ENCODE results near the gene MAN2B2.

MAN2B2 gene

DNA sequence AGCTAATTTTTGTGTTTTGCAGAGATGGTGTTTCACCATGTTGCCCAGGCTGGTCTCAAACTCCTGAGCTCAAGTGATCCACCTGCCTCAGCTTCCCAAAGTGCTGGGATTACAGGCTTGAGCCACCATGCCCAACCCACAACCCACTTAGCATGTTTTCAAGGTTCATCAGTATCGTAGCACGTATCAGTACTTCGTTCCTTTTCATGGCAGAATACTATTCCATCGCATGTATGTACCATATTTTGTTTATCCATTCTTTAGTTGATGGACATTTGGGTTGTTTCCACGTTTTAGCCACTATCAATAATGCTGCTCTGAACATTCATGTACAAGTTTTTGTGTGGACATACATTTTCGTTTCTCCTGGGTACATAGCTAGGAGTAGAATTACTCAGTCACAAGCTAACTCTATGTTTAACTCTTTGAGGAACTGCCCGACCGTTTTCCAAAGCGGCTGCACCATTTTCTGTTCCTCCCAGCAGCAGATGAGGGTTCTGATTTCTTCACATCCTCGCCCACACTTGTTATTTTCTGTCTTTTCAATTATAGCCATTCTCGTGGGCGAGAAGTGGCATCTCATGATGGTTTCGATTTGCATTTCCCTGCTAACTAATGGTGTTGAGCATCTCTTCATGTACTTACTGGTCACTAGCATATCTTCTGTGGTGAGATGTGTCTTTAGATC is 32.5 kb downstream of the MAN2B2 start:
- DNase-seq (ENCODE audit: extremely low spot score): no peak
- POLR2A ChIA-PET: no interaction called here
- TF ChIP-seq ELF4 (IDR thresholded peaks at IDR 0.05) (no peak), HDGF (IDR thresholded peaks at IDR 0.05; ENCODE audit: borderline replicate concordance) (no peak), ZNF384 (IDR thresholded peaks at IDR 0.05) (no peak)
- CTCF ChIA-PET: no interaction called here

GRCh38 chr4:6608758-6609414 is 33.9 kb downstream of the MAN2B2 start:
- POLR2A ChIA-PET: no interaction called here
- CTCF ChIA-PET: no interaction called here
- TF ChIP-seq SUZ12 (IDR thresholded peaks at IDR 0.05): no peak
- TF ChIP-seq PKNOX1 (IDR thresholded peaks at IDR 0.05): no peak
- TF ChIP-seq NFRKB (IDR thresholded peaks at IDR 0.05): no peak
- TF ChIP-seq CTBP1 (IDR thresholded peaks at IDR 0.05; ENCODE audit: borderline replicate concordance): no peak
- no peak for TF ChIP-seq SP1 (IDR thresholded peaks at IDR 0.05)
- TF ChIP-seq L3MBTL2 (conservative IDR thresholded peaks at IDR 0.05): no peak
- TF ChIP-seq LEF1 (IDR thresholded peaks at IDR 0.05; ENCODE audit: borderline replicate concordance): no peak
- no peak for TF ChIP-seq BHLHE40 (IDR thresholded peaks at IDR 0.05; ENCODE audit: borderline replicate concordance)
- no peak for TF ChIP-seq FOXM1 (IDR thresholded peaks at IDR 0.05; ENCODE audit: borderline replicate concordance)
- no peak for TF ChIP-seq FOXA1 (IDR thresholded peaks at IDR 0.05)
- TF ChIP-seq ELF4 (IDR thresholded peaks at IDR 0.05): no peak
- TF ChIP-seq ARNT (IDR thresholded peaks at IDR 0.05): no peak
- TF ChIP-seq HDGF (IDR thresholded peaks at IDR 0.05; ENCODE audit: borderline replicate concordance): no peak
- DNase-seq (ENCODE audit: extremely low spot score): no peak

DNA sequence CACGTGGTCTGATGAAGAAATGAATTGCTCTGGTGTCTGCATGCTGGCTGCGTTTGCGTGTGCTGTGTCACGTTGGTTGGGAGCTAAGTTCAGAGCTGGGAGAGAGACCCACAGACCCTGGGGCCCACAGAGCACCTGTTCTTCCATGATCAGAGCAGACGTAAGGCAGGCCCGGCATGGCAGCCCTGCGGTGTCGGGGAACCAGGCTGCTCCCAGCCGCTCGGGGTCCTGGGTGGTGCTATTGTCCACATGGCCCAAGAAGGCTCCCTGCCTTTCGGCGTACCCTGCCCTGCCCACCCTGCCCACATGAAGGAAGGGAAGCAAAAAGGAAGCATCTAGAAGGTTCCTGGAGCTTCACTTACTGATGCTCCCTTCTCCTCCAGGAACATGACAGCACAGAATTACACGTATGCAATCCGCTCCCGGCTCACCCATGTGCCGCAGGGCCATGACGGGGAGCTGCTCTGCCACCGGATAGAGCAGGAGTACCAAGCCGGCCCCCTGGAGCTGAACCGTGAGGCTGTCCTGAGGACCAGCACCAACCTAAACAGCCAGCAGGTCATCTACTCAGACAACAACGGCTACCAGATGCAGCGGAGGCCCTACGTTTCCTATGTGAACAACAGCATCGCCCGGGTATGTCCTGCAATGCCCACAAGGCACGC is 34.6 kb downstream of the MAN2B2 start:
- POLR2A ChIA-PET: no interaction called here
- CTCF ChIA-PET: no interaction called here
- DNase-seq (ENCODE audit: extremely low spot score): no peak
- TF ChIP-seq L3MBTL2 (conservative IDR thresholded peaks at IDR 0.05): no peak
- TF ChIP-seq ZNF384 (IDR thresholded peaks at IDR 0.05): no peak
- TF ChIP-seq NFRKB (IDR thresholded peaks at IDR 0.05): no peak
- TF ChIP-seq SUZ12 (IDR thresholded peaks at IDR 0.05): no peak
- no peak for TF ChIP-seq BHLHE40 (IDR thresholded peaks at IDR 0.05; ENCODE audit: borderline replicate concordance)
- no peak for TF ChIP-seq FOXM1 (IDR thresholded peaks at IDR 0.05; ENCODE audit: borderline replicate concordance)
- no peak for TF ChIP-seq SP1 (IDR thresholded peaks at IDR 0.05)
- TF ChIP-seq ELF4 (IDR thresholded peaks at IDR 0.05): no peak
- TF ChIP-seq LEF1 (IDR thresholded peaks at IDR 0.05; ENCODE audit: borderline replicate concordance): no peak
- TF ChIP-seq FOXA1 (IDR thresholded peaks at IDR 0.05): no peak
- TF ChIP-seq FOXK2 (IDR thresholded peaks at IDR 0.05): no peak
- no peak for TF ChIP-seq PKNOX1 (IDR thresholded peaks at IDR 0.05)
- TF ChIP-seq ARNT (IDR thresholded peaks at IDR 0.05): no peak

GRCh38 chr4:6610856-6611430 is 36.0 kb downstream of the MAN2B2 start:
- ChIA-PET POLR2A (no interaction called here), CTCF (no interaction called here)
- no peak for TF ChIP-seq HDGF (IDR thresholded peaks at IDR 0.05; ENCODE audit: borderline replicate concordance)
- no peak for TF ChIP-seq SP1 (IDR thresholded peaks at IDR 0.05)
- TF ChIP-seq BHLHE40 (IDR thresholded peaks at IDR 0.05; ENCODE audit: borderline replicate concordance): no peak
- TF ChIP-seq CTBP1 (IDR thresholded peaks at IDR 0.05; ENCODE audit: borderline replicate concordance): no peak
- TF ChIP-seq FOXM1 (IDR thresholded peaks at IDR 0.05; ENCODE audit: borderline replicate concordance): no peak
- no peak for TF ChIP-seq LEF1 (IDR thresholded peaks at IDR 0.05; ENCODE audit: borderline replicate concordance)
- TF ChIP-seq TARDBP (IDR thresholded peaks at IDR 0.05): no peak
- no peak for TF ChIP-seq NFRKB (IDR thresholded peaks at IDR 0.05)
- TF ChIP-seq ELF4 (IDR thresholded peaks at IDR 0.05): no peak
- no peak for TF ChIP-seq ZNF384 (IDR thresholded peaks at IDR 0.05)
- DNase-seq (ENCODE audit: extremely low spot score): no peak

DNA sequence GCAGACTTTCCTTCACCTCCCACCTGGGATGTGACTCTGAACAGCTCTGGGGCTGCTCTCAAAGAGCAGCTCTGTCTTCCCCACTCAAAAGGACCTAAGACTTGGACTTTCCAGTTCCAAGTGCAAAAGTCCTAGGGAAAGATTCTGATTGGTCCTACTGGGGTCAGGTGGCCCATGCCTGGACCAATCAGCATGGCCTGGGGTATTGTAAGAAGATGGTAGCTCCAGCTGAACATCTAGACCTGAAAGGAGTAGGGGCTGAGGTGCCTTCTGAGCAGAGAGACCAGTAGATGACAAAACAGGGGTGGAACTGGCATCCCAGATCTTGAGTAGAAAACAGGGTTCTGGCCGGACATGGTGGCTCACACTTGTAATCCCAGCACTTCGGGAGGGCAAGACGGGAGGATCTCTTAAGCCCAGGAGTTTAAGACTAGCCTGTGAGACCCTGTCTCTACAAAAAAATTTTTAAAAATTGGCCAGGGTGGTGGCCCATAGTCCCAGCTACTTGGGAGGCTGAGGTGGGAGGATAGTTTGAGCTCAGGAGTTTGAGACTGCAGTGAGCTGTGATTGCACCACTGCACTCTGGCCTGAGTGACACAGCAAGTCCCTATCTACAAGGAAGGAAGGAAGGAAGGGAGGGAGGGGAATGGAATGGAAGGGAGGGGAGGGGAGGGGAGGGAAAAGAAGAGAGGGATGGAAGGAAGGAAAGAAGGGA is 38.1 kb downstream of the MAN2B2 start:
- TF ChIP-seq ELF4 (IDR thresholded peaks at IDR 0.05) (no peak), FOXA1 (IDR thresholded peaks at IDR 0.05) (no peak), HDGF (IDR thresholded peaks at IDR 0.05; ENCODE audit: borderline replicate concordance) (no peak), TARDBP (IDR thresholded peaks at IDR 0.05) (no peak), ARNT (IDR thresholded peaks at IDR 0.05) (no peak), L3MBTL2 (conservative IDR thresholded peaks at IDR 0.05) (no peak), BHLHE40 (IDR thresholded peaks at IDR 0.05; ENCODE audit: borderline replicate concordance) (no peak), ZNF384 (IDR thresholded peaks at IDR 0.05) (no peak), FOXK2 (IDR thresholded peaks at IDR 0.05) (no peak), CTBP1 (IDR thresholded peaks at IDR 0.05; ENCODE audit: borderline replicate concordance) (no peak), PKNOX1 (IDR thresholded peaks at IDR 0.05) (no peak), LEF1 (IDR thresholded peaks at IDR 0.05; ENCODE audit: borderline replicate concordance) (no peak), SP1 (IDR thresholded peaks at IDR 0.05) (no peak), FOXM1 (IDR thresholded peaks at IDR 0.05; ENCODE audit: borderline replicate concordance) (no peak), NFRKB (IDR thresholded peaks at IDR 0.05) (no peak), SUZ12 (IDR thresholded peaks at IDR 0.05) (no peak)
- no peak for DNase-seq (ENCODE audit: extremely low spot score)
- ChIA-PET CTCF (no interaction called here), POLR2A (interaction anchor here (1.2 to 1.8 kb wide), 2 partner anchors 20 to 27 kb away, joined by 4 to 7 read pairs; partner anchors contain the start of gene MRFAP1)
